T-helper 1 cell (primary cell): Measurements from ENCODE around the gene MTG1.
"Not testable (repeated sequence)": the region's sequence is repeated elsewhere in the genome, so short reads cannot be mapped to it uniquely, and the experiment has no call there.

Source experiments
- DNase-seq, 5 donors: peaks; one replicate each; pipeline ENCODE4 v3.0.0-alpha.2; 2012 to 2020

Gene MTG1

DNA sequence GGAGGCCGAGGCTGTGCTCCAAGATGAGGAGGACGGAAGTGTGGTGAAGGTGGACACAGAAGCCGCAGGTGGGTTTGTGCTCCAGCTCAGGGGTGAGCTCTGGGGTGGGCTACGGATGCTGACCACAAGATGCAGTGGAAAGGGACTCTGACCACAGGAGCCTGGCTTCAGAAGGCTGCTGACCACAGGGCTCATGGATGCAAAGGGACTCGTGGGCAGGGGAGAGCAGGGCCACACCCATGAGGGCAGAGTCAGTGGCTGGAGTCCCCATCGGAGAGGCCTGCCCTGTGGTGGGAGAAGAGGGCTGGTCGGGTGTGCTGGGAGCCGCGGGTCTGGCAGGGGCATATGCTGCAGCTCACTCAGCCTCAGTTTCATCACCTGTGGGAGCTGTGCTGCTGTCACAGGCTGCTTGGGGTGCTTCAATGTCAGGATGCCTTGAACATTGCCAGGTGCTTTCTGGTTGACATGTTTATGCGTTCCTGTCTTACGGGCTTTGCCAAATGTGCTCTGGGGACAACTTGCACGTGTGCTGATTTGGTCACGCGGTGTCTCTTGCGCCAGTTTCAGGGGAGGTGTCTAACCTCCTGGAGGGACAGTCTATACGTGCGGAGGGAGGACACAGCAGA is 73.4 kb downstream of the MTG1 start:
- no peak for DNase-seq

GRCh38 chr10:133469205-133469604 is 75.2 kb downstream of the MTG1 start:
- DNase-seq: not testable (repeated sequence)

DNA sequence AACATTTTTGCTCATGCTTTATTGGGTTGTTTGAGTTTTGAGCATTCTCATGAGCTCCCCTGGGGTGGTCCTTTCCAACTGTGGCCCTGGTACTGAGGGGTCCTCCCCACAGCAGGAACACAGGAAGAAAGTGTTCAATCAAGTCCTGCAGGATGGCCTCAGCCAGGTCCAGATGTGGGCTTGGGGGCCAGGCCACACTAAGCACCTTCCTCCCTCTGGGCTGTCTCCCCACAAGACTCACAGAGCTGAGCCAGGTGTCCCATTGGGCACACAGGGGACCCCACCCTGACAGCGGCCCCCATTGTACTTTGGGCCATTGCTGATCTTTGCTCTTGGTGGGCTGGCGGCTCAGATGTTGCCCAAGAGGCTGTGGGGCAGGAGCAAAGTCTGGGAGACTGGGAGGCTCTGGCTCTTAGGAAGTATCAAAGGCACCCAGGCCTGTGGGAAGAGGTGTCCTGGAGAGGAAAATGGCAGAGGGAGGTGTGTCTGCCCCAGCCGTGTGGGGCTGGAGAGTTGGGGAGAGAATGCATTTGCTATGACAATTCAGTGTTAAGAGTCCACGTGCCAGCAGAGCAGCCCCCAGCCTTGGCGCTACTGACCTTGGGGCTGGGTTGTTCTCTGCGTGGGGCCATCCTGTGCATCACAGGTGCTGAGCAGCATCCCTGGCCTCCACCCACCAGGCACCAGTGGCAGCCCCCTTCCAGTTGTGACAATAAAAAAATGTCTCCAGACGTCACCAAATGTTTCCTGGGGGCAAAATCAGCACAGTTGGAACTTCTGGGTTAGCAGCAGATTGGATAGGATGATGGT is 77.5 kb downstream of the MTG1 start:
- no peak for DNase-seq
